ENCODE data around the gene LYST.
"Not testable (repeated sequence)": the region's sequence is repeated elsewhere in the genome, so short reads cannot be mapped to it uniquely, and the experiment has no call there.

The LYST gene

GRCh38 chr1:235649368-235650163 is 217.1 kb downstream of the LYST start, which contains the start of gene GNG4:
Gene GNG4, minus strand, starts transcription at chr1:235649784. Its CDS starts 65,946 bp downstream, at chr1:235583838.
- no peak for DNase-seq

DNA sequence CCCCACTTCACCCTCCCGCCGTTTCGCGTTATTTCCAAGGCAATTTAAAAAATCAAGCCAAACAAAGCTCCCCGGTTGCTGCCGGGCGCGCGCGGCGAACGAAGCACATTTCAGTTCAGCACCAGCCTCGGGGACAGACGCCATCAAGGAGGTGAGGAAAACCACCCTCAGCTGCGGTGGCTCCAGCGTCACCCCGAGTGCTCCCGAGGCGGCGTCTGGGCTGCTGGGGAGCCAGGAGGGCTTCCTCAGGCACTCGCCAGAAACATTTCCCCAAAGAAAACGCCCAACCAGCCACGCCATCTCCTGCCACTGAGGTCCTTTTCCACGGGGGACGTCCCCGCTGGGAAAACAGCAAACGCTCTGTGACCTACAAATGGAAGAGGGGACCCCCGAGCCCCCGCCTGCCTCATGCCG is 217.7 kb downstream of the LYST start:
- no peak for DNase-seq

DNA sequence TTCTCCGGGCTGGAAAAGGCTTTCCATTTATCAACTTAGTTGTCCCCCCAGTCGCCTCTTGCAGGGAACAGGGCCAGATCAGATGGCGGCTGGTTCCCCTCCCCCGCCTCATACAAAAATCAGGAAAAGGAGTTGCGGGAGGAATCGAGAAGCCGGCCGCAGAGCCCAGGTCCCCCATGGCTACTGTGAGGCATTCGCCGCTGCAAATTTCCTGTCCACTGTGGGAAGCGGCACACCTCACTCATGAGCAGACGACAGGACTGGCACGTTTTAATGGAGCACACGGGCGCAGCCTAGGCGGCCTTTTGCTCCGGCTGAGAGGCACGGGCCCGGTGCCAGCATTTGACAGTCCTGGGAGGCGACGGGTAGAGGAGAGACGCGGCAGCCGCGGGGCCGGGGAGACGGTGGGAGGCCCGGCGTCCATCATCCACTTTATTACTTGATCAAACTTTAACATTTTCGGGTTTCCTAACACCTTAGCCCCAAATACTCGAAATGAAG is 218.2 kb downstream of the LYST start:
- DNase-seq, result peak; percentile 49 to 60

DNA sequence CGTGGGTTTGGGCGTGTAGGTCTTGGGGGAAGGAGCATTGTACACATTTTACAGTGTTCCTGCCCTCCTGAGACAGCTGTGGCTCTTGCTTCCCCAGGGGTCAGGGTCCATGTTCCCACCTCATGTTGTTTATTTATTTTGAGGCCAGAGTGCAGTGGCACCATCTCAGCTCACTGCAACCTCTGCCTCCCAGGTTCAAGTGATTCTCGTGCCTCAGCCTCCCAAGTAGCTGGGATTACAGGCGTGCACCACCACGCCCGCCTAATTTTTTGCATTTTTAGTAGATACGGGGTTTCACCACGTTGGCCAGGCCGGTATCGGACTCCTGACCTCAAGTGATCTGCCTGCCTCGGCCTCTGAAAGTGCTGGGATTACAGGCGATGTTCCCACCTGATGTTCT is 219.2 kb downstream of the LYST start:
- not testable (repeated sequence) for DNase-seq

GRCh38 chr1:235646463-235646862 is 220.2 kb downstream of the LYST start:
- no peak for DNase-seq

DNA sequence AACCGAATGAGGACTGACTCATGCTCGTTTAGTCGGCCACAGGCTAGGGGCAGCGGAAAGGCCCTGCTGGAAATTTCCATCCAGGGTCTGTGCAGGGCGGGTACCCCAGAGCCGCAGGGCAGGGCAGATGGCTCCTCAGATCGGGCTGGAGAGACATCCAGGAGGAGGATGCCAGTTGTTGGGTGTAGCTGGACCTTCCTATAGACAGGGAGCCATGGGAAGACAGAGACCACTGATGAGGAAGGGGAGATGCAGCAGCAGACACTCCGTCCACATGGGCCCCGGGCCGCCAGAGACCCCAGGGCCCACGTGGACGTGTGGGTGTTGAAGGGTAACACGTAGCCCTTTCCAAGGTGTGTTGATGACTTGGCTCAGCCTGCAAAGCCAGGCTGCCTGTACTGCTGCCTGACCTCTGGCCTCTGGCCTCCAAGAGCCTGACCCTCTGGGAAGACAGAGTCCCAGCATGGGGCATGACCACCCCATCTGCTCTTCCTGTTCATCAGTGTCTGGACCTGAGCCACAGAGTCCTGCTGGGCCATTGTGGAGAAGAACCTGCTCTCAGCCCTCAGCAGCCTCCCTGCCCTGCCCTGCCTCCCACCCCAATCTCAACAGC is 221.9 kb downstream of the LYST start:
- no peak for DNase-seq

GRCh38 chr1:235643837-235644692 is 222.6 kb downstream of the LYST start:
- DNase-seq, result no peak

GRCh38 chr1:235642943-235643371 is 223.7 kb downstream of the LYST start:
- no peak for DNase-seq

DNA sequence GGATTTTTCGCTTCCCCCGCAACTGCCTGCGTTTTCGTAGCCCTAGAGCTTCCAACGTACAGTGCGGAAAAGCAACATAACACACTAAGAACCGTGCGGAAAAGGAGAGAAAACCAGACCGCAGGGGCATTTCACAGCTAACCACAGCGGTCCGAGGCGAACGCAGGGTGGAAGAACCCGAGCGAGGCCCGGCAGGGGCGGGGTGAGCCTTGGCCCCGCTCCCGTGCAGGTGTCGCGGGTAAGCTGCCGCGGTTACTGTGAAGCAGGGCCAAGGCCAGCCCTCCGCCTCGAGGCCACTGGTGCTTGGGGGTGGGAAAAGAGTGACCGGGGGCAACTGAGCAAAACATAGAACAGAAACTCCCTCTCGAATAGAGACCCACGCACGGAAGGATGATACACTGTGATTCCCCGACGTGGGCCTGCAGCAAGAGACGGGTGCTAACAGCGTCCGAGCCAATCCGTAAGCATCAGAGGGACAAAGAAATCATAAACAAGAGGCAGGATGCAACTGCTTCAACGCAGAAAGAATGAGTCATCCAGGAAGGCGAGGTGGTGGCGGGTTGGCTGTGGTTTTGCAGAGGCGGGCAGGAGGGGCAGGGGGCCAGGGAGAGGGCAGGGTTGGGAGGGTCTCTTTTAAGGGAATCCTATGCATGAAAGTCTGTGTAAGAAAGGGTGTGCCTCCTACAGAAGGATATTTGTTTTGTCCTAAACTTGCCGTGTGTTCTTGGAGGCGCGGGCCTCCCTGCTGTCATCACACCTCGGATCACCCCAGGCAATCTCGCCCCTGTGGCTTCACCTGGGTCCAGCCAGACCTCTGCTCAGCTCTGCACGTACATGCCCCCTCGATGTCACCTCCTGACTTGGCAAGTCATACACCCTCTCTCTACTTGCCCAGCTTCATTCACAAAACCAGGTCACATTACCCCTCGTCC is 224.4 kb downstream of the LYST start:
- no peak for DNase-seq

- no peak for DNase-seq
These were observed 226.1 kb downstream of the LYST start for GRCh38 chr1:235640580-235640979.

- DNase-seq, result no peak
These were observed 227.2 kb downstream of the LYST start for GRCh38 chr1:235639226-235640205.

DNA sequence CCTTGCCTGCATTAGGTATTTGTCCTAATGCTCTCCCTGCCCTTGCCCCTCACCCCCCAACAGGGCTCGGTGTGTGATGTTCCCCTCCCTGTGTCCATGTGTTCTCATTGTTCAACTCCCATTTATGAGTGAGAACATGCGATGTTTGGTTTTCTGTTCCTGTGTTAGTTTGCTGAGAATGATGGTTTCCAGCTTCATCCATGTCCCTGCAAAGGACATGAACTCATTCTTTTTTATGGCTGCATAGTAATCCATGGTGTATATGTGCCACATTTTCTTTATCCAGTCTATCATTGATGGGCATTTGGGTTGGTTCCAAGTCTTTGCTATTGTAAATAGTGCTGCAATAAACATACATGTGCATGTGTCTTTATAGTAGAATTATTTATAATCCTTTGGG is 228.1 kb downstream of the LYST start:
- DNase-seq, result not testable (repeated sequence)

DNA sequence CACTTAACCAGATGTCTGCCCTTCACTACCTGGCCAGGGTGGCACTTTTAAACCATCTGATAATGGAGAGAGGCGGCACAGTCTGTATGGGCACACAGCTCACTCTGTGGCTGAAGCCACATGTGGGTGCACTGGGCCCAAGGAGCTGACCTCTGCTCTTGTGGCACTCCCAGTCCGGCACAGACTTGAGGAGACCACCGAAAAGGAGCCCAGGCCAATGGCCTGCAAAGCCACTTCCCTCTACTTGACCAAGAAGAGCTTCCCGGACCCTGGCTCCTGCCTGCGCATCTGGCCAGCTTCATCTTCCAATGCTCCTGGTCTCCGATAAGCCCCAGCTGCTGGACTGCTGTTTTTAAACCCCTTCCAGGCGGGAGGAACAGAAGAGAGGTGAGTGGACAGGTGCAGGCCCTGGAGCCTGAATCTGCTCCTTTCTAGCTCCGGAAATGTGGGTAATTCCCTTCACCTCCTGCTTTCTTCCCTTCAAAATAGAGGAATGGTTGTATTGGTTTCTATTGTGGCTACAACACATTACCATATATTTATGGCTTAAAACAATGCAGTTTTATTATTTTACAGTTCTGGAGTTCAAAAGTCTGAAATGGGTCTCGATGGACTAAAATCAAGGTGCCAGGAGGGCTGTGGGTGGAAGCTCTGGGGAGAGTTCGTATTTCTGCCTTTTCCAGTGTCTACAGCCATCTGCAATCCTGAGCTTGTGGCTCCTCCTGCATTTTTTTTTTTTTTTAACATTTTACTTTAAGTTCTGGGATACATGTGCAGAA is 228.8 kb downstream of the LYST start:
- DNase-seq, result no peak

DNA sequence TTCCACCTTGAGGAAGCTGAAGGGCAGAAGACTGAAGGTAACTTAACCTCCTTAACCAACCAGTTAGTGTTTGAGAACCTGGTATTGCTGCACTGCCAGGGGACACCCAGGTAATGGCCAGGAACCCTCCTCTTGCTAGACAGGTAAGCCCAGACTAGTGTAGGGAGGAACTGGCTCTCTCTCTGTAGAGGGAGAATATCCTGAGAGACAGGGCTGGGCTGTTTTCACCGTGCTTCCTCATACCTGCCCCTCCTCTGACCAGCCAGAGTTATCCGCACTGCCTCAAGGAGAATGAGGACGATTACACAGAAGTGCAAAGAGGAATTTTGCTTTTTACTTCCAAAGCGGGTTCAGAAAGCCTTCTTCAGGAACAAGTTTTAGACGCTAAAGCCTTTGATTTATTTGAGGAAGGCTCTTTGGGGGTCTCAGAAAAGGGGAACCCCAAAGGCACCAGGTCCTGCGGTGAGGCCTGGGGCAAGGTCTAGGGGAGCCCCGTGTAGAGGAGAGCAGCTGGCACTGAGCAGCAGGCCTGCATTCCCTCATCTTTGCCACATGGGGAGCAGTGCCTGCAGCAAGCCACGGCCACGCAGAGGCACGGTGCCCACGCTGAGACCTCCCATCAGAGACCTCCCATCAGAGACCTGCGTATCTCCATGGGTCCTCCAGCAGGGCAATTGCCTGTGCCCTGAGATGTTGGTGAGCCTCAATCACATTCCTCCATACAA is 230.6 kb downstream of the LYST start:
- no peak for DNase-seq

DNA sequence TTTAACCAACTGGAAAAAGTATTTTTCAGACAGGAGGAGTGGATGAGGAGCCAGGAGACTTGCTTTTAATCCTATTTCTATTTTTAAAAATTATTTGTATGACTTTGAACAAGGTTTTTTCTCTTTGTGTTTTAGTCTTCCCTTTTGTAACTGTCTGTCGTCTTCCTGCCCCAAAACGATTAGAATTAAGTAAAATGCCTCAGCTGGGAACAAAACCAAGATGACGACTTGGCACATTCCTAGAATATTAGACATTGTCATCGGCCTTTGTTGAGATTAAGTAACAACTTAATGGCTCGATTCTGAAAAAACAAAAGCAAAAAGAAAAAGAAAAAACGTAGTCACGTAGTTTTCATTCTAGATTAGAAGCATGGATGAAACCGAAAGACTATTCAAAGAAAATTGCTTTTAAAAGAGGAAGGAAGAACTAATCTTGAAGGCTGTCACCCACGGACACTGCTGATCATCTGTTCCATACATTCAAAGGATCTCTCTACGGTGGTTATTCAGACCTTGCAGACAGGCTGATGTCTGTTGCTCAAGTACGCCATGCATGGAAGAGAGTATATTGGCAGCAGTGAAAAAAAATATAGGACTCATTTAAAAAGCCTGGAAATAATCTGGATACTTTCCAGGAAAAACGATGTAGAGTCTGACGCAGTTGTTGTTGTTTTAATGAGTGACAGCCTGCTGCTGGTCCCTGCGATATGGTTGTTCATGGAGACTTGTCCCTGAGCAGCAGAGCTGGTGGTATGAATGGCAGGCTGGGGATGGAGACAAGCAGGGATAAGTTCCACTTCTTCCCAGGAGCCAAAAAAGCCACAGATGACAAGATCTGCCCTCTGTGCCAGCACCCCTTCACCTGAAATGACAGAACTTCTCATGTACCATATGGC is 234.0 kb downstream of the LYST start:
- DNase-seq, result peak; percentile 60 to 90

GRCh38 chr1:235631816-235632215 is 234.9 kb downstream of the LYST start:
- DNase-seq, result no peak

DNA sequence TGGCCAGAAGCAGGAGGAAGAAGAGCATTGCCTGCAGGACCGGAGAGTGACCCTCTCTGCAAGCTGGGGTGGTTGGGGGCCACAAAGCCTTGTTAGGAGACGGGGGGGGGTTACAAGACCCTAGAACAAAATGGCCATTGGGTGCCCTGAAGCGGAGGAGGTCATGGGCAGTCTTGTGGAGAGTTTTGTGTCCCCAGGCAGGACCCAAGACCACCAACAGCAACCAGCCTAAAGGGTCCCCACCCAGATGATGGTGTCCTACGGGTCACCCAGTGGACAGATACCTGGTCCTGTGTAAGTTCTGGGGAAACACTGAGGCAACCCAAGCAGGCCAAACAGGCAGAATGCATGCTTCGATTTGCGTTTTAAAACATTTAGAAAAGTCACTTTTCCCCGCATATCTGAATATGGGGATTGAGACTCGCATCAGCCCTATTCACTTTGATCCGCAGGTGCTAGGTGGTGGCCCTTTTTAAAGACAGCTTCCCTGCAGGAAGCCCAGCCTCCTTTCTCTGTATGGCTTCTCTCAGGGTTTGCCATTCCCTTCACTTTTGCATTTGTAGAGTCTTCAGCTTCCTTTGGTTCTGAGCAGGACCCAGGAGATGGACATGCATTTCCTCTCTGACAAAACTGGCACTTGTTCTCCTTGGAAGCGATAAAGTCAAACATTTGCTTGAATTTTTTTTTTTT is 238.2 kb downstream of the LYST start:
- no peak for DNase-seq

DNA sequence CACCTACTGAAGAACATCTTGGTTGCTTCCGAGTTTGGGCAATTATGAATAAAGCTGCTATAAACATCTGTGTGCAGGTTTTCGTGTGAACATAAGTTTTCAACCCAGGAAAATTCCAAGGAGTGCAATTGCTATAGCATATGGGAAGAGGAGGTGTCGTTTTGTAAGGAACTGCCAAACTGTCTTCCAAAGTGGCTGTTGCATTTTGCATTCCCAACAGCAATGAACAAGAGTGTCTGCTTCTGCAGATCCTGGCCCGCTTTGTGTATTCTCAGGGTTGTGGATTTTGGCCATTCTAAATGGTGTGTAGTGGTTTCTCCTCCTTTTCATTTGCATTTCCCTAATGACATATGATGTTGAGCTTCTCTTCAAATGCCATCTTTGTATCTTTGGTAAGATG is 240.9 kb downstream of the LYST start:
- DNase-seq, result no peak

Data from cerebellar nuclear complex (tissue), 1 donor.